PC-3 (cell line): Measurements from ENCODE around the gene POLR3G.

Experiments used
- EZH2 ChIP-seq: fragments of 300-600 bp; sonication (generic); IDR thresholded peaks from one replicate; pipeline ENCODE4 v1.6.1; 2017; ENCODE audit warnings: antibody characterized with exemption, mild to moderate bottlenecking, low read length; ENCODE audit not compliant: unreplicated experiment
- TF ChIP-seq, protein P1 (sequence below): fragments of 300-600 bp; sonication (generic); conservative IDR thresholded peaks from 2 replicates; pipeline ENCODE4 v1.5.1; 2017; ENCODE audit warnings: antibody characterized with exemption, low read depth, mild to moderate bottlenecking, low read length

DNA sequence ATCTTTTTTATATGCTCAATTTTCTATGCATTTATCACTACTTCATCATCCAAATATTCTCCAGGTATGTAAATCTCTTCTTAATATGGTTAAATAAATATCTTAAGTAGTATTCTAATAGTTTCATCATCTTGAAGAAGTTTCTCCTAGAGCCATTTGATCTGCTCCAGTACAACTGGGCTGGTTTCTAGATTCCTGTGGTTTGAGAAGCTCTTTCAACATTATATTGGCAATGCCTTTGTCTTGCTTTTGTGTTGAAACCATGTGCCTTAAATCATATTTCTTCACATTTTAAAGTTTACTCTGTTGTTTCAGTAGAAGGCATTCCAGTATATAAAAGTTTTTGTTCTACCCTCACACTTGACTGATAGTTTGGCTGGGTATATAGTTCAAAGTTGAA lies 27.7 kb upstream of the POLR3G start:
- TF ChIP-seq, protein P1, sequence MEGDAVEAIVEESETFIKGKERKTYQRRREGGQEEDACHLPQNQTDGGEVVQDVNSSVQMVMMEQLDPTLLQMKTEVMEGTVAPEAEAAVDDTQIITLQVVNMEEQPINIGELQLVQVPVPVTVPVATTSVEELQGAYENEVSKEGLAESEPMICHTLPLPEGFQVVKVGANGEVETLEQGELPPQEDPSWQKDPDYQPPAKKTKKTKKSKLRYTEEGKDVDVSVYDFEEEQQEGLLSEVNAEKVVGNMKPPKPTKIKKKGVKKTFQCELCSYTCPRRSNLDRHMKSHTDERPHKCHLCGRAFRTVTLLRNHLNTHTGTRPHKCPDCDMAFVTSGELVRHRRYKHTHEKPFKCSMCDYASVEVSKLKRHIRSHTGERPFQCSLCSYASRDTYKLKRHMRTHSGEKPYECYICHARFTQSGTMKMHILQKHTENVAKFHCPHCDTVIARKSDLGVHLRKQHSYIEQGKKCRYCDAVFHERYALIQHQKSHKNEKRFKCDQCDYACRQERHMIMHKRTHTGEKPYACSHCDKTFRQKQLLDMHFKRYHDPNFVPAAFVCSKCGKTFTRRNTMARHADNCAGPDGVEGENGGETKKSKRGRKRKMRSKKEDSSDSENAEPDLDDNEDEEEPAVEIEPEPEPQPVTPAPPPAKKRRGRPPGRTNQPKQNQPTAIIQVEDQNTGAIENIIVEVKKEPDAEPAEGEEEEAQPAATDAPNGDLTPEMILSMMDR = no peak
- TF ChIP-seq EZH2 = no peak
